ENCODE measurements around the gene KCNMA1.
A peak's percentile ranks its signal among the peaks of the same experiment; 100 is the strongest.

Gene KCNMA1

GRCh38 chr10:77247031-77247990, 390.3 kb downstream of the KCNMA1 start:
- no peak for TF ChIP-seq POLR2A (IDR thresholded peaks at IDR 0.05; ENCODE audit: low read depth, low read length)
- DNase-seq (ENCODE audit: insufficient read length, low spot score): no peak
- FAIRE-seq: no peak

DNA sequence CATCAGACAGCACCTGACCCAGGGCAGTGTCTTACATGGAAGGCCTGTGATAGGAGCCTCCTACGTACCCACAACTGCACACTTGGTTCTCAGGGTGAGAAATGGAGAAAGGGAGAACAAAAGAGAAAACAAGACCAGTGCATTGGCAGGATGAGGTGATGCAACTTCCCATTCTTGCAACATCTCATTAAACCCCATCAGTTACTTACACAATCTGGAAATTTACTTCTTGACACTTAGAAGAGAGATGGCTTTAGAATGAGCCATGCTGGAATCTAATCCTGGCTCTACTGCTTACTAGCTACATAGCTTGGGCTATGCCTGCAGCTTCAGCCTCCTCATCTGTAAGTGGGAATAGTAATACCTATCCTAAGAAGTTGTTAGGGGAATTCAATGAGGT, 391.7 kb downstream of the KCNMA1 start:
- TF ChIP-seq POLR2A (IDR thresholded peaks at IDR 0.05; ENCODE audit: low read depth, low read length): no peak
- FAIRE-seq: no peak
- DNase-seq (ENCODE audit: insufficient read length, low spot score): no peak

GRCh38 chr10:77244746-77245145, 392.9 kb downstream of the KCNMA1 start:
- TF ChIP-seq POLR2A (IDR thresholded peaks at IDR 0.05; ENCODE audit: low read depth, low read length): no peak
- FAIRE-seq (no peak), DNase-seq (ENCODE audit: insufficient read length, low spot score) (no peak)

GRCh38 chr10:77244286-77244685, 393.3 kb downstream of the KCNMA1 start:
- no peak for TF ChIP-seq POLR2A (IDR thresholded peaks at IDR 0.05; ENCODE audit: low read depth, low read length)
- no peak for DNase-seq (ENCODE audit: insufficient read length, low spot score)
- FAIRE-seq: no peak

DNA sequence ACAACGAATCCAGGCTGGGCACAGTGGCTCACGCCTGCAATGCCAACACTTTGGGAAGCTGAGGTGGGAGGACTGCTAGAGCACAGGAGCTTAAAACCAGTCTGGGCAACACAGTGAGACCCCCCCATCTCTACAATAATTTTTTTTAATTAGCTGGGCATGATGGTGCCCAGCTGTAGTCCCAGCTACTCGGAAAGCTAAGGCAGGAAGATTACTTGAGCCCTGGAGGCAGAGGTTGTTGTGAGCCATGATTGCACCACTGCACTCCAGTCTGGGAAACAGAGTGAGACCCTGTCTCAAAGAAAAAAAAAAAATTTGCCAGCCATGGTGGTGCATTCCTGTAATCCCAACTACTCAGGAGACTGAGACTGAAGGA, 396.3 kb downstream of the KCNMA1 start:
- FAIRE-seq (no peak), DNase-seq (ENCODE audit: insufficient read length, low spot score) (no peak)
- no peak for TF ChIP-seq POLR2A (IDR thresholded peaks at IDR 0.05; ENCODE audit: low read depth, low read length)

DNA sequence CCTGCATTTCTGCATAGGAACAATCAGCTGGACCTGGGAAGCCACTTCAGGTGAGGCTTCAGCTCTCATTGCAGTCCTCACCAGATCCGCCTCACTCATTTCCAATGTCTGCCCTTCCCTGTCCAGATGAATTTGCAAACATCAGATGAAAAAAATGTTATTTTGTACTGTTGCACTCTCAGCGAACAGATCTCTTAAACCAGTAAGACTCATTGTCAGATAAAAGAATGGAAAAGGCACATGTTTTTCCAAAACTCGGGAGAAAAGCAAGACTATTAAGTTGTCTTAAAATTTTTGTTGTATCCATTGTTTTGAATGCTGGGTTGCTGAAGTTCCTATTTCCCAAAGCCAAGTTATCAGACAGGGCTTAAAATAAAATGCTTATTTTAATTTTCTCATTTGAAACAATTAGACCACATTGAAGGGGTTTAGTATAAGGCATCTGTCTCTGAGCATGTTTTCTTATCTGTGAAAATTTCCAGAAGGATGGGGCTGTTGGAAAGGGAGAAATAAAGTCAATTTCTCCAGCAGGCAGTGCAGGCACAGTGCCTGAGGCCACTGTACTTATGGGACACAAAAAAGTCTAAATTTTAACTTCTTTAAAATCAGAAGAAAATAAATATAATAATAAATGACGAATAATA, 396.8 kb downstream of the KCNMA1 start:
- no peak for DNase-seq (ENCODE audit: insufficient read length, low spot score)
- FAIRE-seq: no peak
- TF ChIP-seq POLR2A (IDR thresholded peaks at IDR 0.05; ENCODE audit: low read depth, low read length): no peak

DNA sequence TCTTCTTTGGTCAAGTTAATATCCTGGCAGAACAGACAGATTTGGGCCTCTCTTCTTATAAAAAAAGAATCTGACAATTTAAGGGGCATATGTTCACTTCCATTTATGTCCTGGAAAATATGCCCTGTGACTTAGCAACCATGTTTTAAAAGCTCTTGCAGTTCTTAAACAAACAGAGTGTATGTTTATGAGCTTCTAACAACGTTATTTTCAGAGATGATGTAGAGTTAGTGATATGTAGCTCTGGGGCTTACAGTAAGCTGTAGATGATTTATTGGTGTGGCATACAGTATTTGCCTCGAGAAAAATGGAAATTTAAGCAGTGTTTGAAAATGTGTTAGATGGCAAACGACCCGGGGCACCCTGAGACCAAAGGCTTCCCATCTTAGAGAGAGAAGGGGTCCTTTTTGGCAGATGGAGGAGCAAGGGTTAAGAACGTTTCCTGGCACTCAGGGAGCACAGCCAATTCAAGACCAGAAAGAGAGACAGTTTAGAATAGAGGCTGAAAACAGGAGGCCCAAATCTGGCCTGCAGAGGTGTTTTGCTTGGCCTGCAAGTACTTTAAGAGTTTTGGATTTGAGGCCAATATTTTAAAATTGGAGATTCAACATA, 397.5 kb downstream of the KCNMA1 start:
- FAIRE-seq: no peak
- TF ChIP-seq POLR2A (IDR thresholded peaks at IDR 0.05; ENCODE audit: low read depth, low read length): no peak
- DNase-seq (ENCODE audit: insufficient read length, low spot score): no peak

- TF ChIP-seq POLR2A (IDR thresholded peaks at IDR 0.05; ENCODE audit: low read depth, low read length): no peak
- no peak for DNase-seq (ENCODE audit: insufficient read length, low spot score)
- FAIRE-seq: no peak
These were observed 400.5 kb downstream of the KCNMA1 start for GRCh38 chr10:77237120-77237519.

DNA sequence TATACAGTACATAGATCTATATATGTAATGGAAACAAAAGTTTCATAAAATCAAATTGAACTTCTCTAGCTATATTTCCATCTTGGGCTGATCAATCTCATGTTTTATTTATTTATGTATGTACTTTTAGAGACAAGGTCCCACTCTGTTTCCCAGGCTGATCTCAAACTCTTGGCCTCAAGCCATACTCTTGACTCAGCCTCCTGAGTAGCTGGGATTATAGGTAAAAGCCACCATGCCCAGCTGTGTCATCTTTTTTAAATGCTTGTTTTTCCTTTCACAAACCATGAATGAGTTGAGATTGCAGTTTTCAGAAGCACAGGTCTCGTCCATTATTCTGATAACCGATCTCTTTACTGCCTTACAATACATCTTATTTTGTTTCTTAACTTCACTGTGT, 400.9 kb downstream of the KCNMA1 start:
- no peak for DNase-seq (ENCODE audit: insufficient read length, low spot score)
- no peak for TF ChIP-seq POLR2A (IDR thresholded peaks at IDR 0.05; ENCODE audit: low read depth, low read length)
- FAIRE-seq: peak; percentile 89

DNA sequence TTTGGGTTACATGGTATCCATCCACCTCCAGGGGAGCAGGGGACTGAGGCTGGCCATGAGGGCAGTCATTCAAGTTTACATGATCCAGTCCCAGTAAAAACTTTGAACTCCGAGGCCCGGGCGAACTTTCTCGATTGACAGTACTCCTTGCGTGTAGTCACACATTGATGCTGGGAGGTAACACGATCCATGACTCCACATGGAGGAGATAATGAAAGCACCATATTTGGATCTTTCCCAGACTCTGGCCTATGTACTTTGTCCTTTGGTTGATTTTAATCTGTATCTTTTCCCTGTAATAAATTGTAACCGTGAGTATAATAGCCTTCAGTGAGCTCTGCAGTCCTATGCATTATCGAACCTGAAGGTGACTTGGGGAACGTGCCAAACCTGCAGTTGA, 401.6 kb downstream of the KCNMA1 start:
- FAIRE-seq: peak; percentile 43
- no peak for TF ChIP-seq POLR2A (IDR thresholded peaks at IDR 0.05; ENCODE audit: low read depth, low read length)
- no peak for DNase-seq (ENCODE audit: insufficient read length, low spot score)

DNA sequence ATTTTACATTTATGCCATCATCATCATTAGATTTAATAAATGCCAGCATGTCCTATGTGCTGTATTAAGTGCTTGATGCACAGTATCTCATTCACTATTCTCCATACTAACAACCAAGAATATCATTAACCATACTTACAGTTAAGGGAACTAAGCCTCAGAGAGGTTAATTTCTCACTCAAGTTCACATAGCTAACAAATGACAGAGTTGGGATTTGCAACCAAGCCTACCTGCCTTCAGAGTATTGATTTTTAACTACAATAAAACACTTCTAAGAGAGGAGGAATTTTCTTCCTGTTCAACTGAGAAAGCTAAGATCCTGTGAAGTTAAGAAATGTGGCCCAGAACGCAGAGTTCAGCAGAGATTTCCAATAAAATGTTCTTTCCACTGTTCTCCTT, 403.0 kb downstream of the KCNMA1 start:
- FAIRE-seq: no peak
- no peak for DNase-seq (ENCODE audit: insufficient read length, low spot score)
- no peak for TF ChIP-seq POLR2A (IDR thresholded peaks at IDR 0.05; ENCODE audit: low read depth, low read length)

- TF ChIP-seq POLR2A (IDR thresholded peaks at IDR 0.05; ENCODE audit: low read depth, low read length): no peak
- FAIRE-seq (no peak), DNase-seq (ENCODE audit: insufficient read length, low spot score) (no peak)
These were observed 404.1 kb downstream of the KCNMA1 start for GRCh38 chr10:77233466-77233865.

- TF ChIP-seq POLR2A (IDR thresholded peaks at IDR 0.05; ENCODE audit: low read depth, low read length): no peak
- FAIRE-seq: peak; percentile 75
These were observed 405.6 kb downstream of the KCNMA1 start for GRCh38 chr10:77231884-77232610.

GRCh38 chr10:77231375-77231774, 406.2 kb downstream of the KCNMA1 start:
- no peak for TF ChIP-seq POLR2A (IDR thresholded peaks at IDR 0.05; ENCODE audit: low read depth, low read length)
- FAIRE-seq (no peak), DNase-seq (ENCODE audit: insufficient read length, low spot score) (no peak)

More at GRCh38 chr10:77231884-77232610, 405.6 kb downstream of the KCNMA1 start:
- no peak for DNase-seq (ENCODE audit: insufficient read length, low spot score)

Measured in H54 (cell line).